OCI-LY1 (cell line): ENCODE results near the gene ZSWIM4.
A peak's percentile ranks its signal among the peaks of the same experiment; 100 is the strongest.

ENCODE experiments used
- H2AFZ ChIP-seq: fragments of 200-600 bp; sonication (generic), shearing (Covaris generic); 2 replicates; pipeline ENCODE4 v1.6.0; 2014; ENCODE audit warnings: antibody characterized with exemption, mild to moderate bottlenecking, low read length
- H3F3A ChIP-seq: fragments of 200-600 bp; sonication (generic), shearing (Covaris generic); 2 replicates; pipeline ENCODE4 v1.6.0; 2014; ENCODE audit warnings: mild to moderate bottlenecking, antibody characterized with exemption, low read length, moderate library complexity; ENCODE audit not compliant: insufficient read depth
- H3K27ac ChIP-seq: fragments of 200-600 bp; sonication (generic); 2 replicates; pipeline ENCODE4 v1.5.1; 2014; ENCODE audit warnings: low read length, mixed run types, mild to moderate bottlenecking, low read depth; ENCODE audit not compliant: poor library complexity, severe bottlenecking
- H3K27me3 ChIP-seq: fragments of 200-600 bp; sonication (generic); 2 replicates; pipeline ENCODE4 v1.6.0; 2014; ENCODE audit warnings: antibody characterized with exemption, mild to moderate bottlenecking, low read length, moderate library complexity; ENCODE audit not compliant: insufficient read depth
- H3K36me3 ChIP-seq: fragments of 200-600 bp; sonication (generic); 2 replicates; pipeline ENCODE4 v1.6.1; 2014; ENCODE audit warnings: mild to moderate bottlenecking, antibody characterized with exemption, low read length, moderate library complexity, mixed read lengths; ENCODE audit not compliant: insufficient read depth
- H3K4me1 ChIP-seq: fragments of 200-600 bp; sonication (generic); 2 replicates; pipeline ENCODE4 v1.5.1; 2014; ENCODE audit warnings: mild to moderate bottlenecking, low read length, moderate library complexity; ENCODE audit not compliant: insufficient read depth, severe bottlenecking
- H3K4me2 ChIP-seq: fragments of 200-600 bp; sonication (generic), shearing (Covaris generic); 2 replicates; pipeline ENCODE4 v1.6.1; 2014; ENCODE audit warnings: low read length
- H3K4me3 ChIP-seq: fragments of 200-600 bp; sonication (generic); 2 replicates; pipeline ENCODE4 v1.5.1; 2014; ENCODE audit warnings: low read length, low read depth, mild to moderate bottlenecking, mixed read lengths; ENCODE audit not compliant: poor library complexity, severe bottlenecking
- H3K79me2 ChIP-seq: fragments of 200-600 bp; shearing (Covaris generic); 2 replicates; pipeline ENCODE4 v1.6.1; 2016; ENCODE audit warnings: mixed run types, low read length, mixed read lengths; ENCODE audit not compliant: insufficient read depth
- H3K9ac ChIP-seq: fragments of 200-600 bp; sonication (generic), shearing (Covaris generic); 2 replicates; pipeline ENCODE4 v1.6.1; 2014; ENCODE audit warnings: mild to moderate bottlenecking, low read length, mixed read lengths
- H3K9me2 ChIP-seq: fragments of 200-600 bp; sonication (generic), shearing (Covaris generic); 2 replicates; pipeline ENCODE4 v1.6.1; 2014; ENCODE audit warnings: low read depth, mild to moderate bottlenecking, low read length, mixed read lengths
- H3K9me3 ChIP-seq: fragments of 200-600 bp; shearing (Covaris generic); 2 replicates; pipeline ENCODE4 v1.6.1; 2014; ENCODE audit warnings: low read length, mixed read lengths
- H4K20me1 ChIP-seq: fragments of 200-600 bp; sonication (generic), shearing (Covaris generic); 2 replicates; pipeline ENCODE4 v1.6.0; 2016; ENCODE audit warnings: mild to moderate bottlenecking, low read length; ENCODE audit not compliant: insufficient read depth
- EZH2 ChIP-seq: fragments of 200-600 bp; sonication (generic), shearing (Covaris generic); IDR thresholded peaks from 2 replicates; pipeline ENCODE4 v1.8.0; 2017; ENCODE audit warnings: borderline replicate concordance, mixed run types, mild to moderate bottlenecking, antibody characterized with exemption, low read length, moderate library complexity, mixed read lengths
- TF ChIP-seq, protein P1 (sequence below): fragments of 200-600 bp; sonication (generic), shearing (Covaris generic); IDR thresholded peaks from 2 replicates; pipeline ENCODE4 v1.5.1; 2017; ENCODE audit warnings: mild to moderate bottlenecking, antibody characterized with exemption, low read length, moderate library complexity, mixed read lengths

The ZSWIM4 gene

DNA sequence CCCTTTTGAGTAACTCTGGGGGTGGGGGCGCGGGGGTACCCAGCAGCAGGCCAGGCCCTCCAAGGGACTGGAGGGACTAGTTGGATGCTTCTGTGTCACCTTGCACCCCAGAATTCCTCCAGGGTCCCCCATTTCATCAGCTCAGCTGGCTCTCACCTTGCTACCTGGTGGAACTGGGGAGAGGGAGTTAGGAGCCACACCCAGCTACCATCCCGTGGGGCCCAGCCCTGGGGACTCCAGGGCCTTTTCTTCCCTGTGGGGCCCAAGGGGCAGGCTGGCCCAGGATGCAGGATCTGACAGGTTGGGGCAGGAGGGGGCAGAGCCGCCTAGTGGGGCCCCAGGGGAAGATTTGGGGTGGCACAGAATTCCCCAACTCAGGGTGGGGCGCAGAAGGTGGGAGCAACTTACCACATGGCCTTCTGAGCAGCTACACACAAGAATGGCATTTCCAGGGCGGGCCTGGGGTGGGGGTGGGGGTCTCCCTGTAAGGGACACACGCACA is 48.9 kb downstream of the ZSWIM4 start:
- Histone ChIP-seq H3K79me2 (no peaks in the 10 kb centered on the region), H3K27me3 (no peaks in the 10 kb centered on the region), H4K20me1 (no peaks in the 10 kb centered on the region), H3K4me2 (no peak overlapping the region), H3K9me3 (no peaks in the 10 kb centered on the region), H2AFZ (no peak overlapping the region), H3K27ac (no peak overlapping the region), H3F3A (no peaks in the 10 kb centered on the region), H3K9ac (no peak overlapping the region), H3K4me1 (peaks cover 42% of the 10 kb centered on the region), H3K36me3 (no peaks in the 10 kb centered on the region), H3K9me2 (no peaks in the 10 kb centered on the region), H3K4me3 (no peak overlapping the region)
- no peak for TF ChIP-seq EZH2
- TF ChIP-seq, protein P1, sequence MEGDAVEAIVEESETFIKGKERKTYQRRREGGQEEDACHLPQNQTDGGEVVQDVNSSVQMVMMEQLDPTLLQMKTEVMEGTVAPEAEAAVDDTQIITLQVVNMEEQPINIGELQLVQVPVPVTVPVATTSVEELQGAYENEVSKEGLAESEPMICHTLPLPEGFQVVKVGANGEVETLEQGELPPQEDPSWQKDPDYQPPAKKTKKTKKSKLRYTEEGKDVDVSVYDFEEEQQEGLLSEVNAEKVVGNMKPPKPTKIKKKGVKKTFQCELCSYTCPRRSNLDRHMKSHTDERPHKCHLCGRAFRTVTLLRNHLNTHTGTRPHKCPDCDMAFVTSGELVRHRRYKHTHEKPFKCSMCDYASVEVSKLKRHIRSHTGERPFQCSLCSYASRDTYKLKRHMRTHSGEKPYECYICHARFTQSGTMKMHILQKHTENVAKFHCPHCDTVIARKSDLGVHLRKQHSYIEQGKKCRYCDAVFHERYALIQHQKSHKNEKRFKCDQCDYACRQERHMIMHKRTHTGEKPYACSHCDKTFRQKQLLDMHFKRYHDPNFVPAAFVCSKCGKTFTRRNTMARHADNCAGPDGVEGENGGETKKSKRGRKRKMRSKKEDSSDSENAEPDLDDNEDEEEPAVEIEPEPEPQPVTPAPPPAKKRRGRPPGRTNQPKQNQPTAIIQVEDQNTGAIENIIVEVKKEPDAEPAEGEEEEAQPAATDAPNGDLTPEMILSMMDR = no peak

DNA sequence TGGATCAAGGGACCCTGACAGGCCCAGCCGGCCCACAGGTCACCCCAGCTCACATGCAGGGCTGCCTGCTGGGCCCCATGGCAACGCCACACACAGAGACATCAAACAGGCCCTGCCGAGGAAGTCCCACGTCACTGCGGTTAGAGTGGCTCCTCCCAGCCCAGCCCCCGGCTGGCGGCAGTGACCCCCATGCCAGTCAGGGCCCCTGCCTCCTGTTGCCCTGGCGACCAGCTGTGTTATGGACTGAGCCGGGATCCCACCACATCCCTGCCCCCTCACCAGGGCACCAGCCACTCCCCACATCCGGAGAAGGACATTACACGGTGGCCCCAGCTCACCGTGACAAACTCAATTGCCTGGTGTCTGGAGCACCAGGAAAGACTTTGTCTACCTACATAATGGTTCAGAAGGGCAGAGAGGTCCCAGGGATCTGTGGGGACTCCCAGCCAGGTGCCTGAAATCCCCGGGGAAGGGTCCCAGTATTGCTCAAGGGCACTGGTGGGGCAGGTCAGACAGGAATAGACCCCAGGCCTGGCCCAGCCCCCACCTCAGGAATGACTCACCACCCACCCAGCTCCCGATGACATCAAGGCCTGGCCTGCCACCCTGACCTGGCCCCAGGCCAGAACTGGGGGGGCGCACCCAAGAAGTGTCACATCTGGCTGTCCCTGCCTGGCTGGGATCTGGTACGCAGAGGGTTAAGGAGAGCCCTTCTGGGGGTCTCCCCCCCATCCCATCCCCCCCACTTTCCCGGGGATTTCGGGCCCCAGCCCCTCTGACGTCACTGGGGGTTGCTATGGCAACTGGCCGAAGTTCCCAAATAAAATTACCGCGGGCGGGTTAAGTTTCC is 51.5 kb downstream of the ZSWIM4 start:
- Histone ChIP-seq H3K27ac (no peak overlapping the region), H4K20me1 (no peaks in the 10 kb centered on the region), H3F3A (no peaks in the 10 kb centered on the region), H3K27me3 (0 out of 2 replicates have a peak, but pooled peaks cover 3% of the 10 kb centered on the region), H2AFZ (no peak overlapping the region), H3K79me2 (no peaks in the 10 kb centered on the region), H3K4me3 (peak overlapping the region; percentile 34), H3K9ac (no peak overlapping the region; the same call in 1 of the 2 replicates), H3K4me2 (peak overlapping the region; percentile 51), H3K9me2 (no peaks in the 10 kb centered on the region), H3K9me3 (no peaks in the 10 kb centered on the region), H3K36me3 (no peaks in the 10 kb centered on the region), H3K4me1 (peaks cover 34% of the 10 kb centered on the region)
- TF ChIP-seq, protein P1 = no peak
- TF ChIP-seq EZH2 = no peak

DNA sequence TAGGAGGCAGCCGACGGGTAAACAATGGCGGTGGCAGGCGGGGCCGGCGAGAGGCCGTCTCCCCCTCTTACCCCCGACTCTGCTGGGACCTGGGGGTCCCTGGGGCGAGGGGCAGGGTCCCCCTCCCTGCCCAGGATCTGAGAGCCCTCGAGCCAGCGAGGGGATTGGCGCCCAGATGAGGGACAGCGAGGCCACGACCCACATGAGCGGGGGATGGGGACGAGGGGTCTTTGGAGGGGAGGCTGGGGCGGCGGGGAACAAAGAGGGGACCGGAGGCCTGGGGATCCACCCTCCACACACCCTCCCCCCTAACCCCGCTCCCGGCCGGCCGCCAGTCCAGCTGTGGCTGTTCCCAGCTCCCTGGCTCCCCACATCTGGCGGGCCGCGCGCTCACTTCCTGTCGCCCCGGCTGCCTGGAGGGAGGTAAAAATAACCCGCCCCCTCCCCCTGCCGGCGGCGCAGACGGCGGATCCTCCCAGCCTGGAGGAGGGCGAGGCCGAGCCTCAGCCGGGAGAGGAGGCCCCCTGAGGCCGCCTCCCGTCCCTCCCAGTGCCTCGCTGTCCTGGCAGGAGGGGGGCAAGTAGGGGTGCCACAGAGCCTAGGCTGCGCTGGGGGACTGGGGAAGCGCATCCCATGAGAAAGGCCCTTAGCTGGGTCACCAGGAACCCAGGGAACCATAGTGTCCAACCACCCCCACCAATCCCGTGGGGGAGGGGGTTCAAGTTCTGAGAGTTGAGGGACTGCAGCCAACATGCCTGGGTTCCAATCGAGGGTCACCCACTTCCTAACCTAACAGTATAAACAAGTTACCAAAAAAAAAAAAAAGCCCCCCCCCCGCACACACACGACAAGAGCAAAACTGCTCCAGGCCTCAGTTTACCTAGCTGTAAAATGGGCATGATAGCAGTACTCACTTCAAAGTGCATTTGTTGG is 52.4 kb downstream of the ZSWIM4 start:
- TF ChIP-seq, protein P1 = no peak
- TF ChIP-seq EZH2 = no peak
- H4K20me1 ChIP-seq = no peaks in the 10 kb centered on the region
- H3K9me3 ChIP-seq = no peaks in the 10 kb centered on the region
- peak overlapping the region; percentile 34 for H3K4me3 ChIP-seq
- no peak overlapping the region for H2AFZ ChIP-seq
- peak overlapping the region; percentile 51 for H3K4me2 ChIP-seq
- no peaks in the 10 kb centered on the region for H3F3A ChIP-seq
- H3K79me2 ChIP-seq = no peaks in the 10 kb centered on the region
- no peaks in the 10 kb centered on the region for H3K36me3 ChIP-seq
- H3K9ac ChIP-seq = no peak overlapping the region; the same call in 1 of the 2 replicates
- no peak overlapping the region for H3K27ac ChIP-seq
- H3K27me3 ChIP-seq = 0 out of 2 replicates have a peak, but pooled peaks cover 3% of the 10 kb centered on the region
- no peaks in the 10 kb centered on the region for H3K9me2 ChIP-seq
- peaks cover 28% of the 10 kb centered on the region for H3K4me1 ChIP-seq
